ENCODE data around the gene CARS1. TPM values are rescaled to one million over a fixed set of nuclear protein-coding genes. Genes with fewer than 3 reads are reported as not detected.

CARS1 gene
- polyA plus RNA-seq, 3 donors = 30.9 to 46.8 (median 35.7) TPM

DNA sequence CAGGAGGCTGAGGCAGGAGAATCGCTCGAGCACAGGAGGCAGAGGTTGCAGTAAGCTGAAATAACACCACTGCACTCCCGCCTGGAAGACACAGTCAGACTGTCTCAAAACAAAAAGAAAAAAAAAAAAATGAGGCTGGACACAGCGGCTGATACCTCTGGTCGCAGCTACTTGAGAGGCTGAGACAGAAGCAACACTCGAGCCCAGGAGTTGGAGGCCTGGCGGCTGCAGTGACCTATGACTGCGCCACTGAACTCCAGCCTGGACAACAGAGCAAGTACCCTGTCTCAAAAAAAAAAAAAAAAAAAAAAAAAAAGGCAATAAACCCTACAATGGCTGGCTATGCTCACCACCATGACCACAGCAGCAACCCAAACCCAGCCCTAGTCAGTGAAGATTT is 76.1 kb downstream of the CARS1 start:
- H3K36me3 Mint-ChIP-seq = peaks cover 30 to 45% of the 10 kb centered on the region in 2 donors
- Histone ChIP-seq H3K4me3 (replicated peaks in 1 of 3; ENCODE audit: low read depth in 2 of 3, low read length in 3 of 3) (no peak overlapping the region), H3K79me2 (ENCODE audit: insufficient read depth, low read length) (peaks cover 96% of the 10 kb centered on the region), H4K20me1 (ENCODE audit: insufficient read depth, low read length) (peaks cover 95% of the 10 kb centered on the region), H3K9me3 (replicated peaks in 1 of 2; ENCODE audit: control insufficient read depth in 1 of 2, insufficient read depth in 1 of 2, low read length in 2 of 2) (no peaks in the 10 kb centered on the region), H2AFZ (ENCODE audit: insufficient read depth, low read depth, low read length, poor library complexity, severe bottlenecking) (no peak overlapping the region), H3K27me3 (ENCODE audit: control insufficient read depth in 2 of 2, insufficient read depth in 2 of 2, low read length in 2 of 2) (no peaks in the 10 kb centered on the region), H3K36me3 (replicated peaks in 1 of 2; ENCODE audit: control insufficient read depth in 1 of 2, insufficient read depth in 2 of 2, low read length in 2 of 2) (peaks cover 29 to 47% of the 10 kb centered on the region in 2 donors), H3K4me2 (replicated peaks; ENCODE audit: extremely low read depth, low read length, poor library complexity, severe bottlenecking) (no peak overlapping the region), H3K9ac (ENCODE audit: insufficient read depth, low read length, poor library complexity, severe bottlenecking) (no peak overlapping the region), H3K4me1 (ENCODE audit: control insufficient read depth in 1 of 2, insufficient read depth in 2 of 2, low read length in 2 of 2) (no peaks in the 10 kb centered on the region), H3K27ac (ENCODE audit: low read depth in 1 of 2, low read length in 2 of 2) (no peak overlapping the region)
- no peak for DNase-seq
- intact Hi-C loops (cut with micrococcal nuclease) = no loop called here
- no peaks in the 10 kb centered on the region for H3K9me3 Mint-ChIP-seq
- peaks cover 7% of the 10 kb centered on the region for H3K4me1 Mint-ChIP-seq
- TF ChIP-seq CTCF (IDR thresholded peaks at IDR 0.05) = no peak
- no peaks in the 10 kb centered on the region for H3K27me3 Mint-ChIP-seq (ENCODE audit: low read depth in 3 of 3)
- no peak overlapping the region for H3K4me3 Mint-ChIP-seq
- peak overlapping the region in 3 of 7 donors; percentile 7 to 50 (median 22) for H3K27ac Mint-ChIP-seq
- WGBS (ENCODE audit: insufficient coverage) = 100% methylated on average over 7 of the region's 8 CpGs

DNA sequence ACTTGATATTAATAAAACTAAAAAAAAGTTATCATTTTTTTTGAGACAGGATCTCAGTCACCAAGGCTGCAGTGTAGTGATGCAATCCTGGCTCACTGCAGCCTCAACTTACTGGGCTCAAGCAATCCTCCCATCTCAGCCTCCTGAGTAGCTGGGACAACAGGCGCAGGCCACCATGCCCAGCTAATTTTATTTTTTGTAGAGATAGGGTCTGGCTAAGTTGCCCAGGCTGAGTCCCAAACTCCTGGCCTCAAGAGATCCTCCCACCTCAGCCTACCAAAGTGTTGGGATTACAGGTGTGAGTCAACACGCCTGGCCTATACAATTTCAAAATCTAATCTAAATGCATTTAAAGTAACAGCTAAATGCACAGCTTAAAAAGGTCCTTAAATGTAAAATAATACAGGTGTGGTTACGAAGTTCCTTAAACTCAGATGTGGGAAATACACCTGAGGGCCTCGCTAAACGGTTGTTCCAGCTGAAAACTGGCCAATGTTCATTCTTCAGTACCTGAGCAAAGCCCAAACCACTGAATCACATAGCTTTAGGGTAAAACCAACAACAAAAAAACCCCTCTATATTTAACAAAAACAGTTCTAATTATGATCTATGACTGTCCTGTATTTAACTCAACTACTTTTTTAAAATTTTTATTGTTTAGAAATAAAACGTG is 76.9 kb downstream of the CARS1 start:
- TF ChIP-seq CTCF (IDR thresholded peaks at IDR 0.05) = no peak
- no peaks in the 10 kb centered on the region for H3K9me3 ChIP-seq (replicated peaks in 1 of 2; ENCODE audit: control insufficient read depth in 1 of 2, insufficient read depth in 1 of 2, low read length in 2 of 2)
- H3K4me3 ChIP-seq (replicated peaks in 1 of 3; ENCODE audit: low read depth in 2 of 3, low read length in 3 of 3) = no peak overlapping the region
- H2AFZ ChIP-seq (ENCODE audit: insufficient read depth, low read depth, low read length, poor library complexity, severe bottlenecking) = no peak overlapping the region
- H3K79me2 ChIP-seq (ENCODE audit: insufficient read depth, low read length) = peaks cover 94% of the 10 kb centered on the region
- no peaks in the 10 kb centered on the region for H3K4me1 ChIP-seq (ENCODE audit: control insufficient read depth in 1 of 2, insufficient read depth in 2 of 2, low read length in 2 of 2)
- no peaks in the 10 kb centered on the region for H3K27me3 ChIP-seq (ENCODE audit: control insufficient read depth in 2 of 2, insufficient read depth in 2 of 2, low read length in 2 of 2)
- Mint-ChIP-seq H3K4me3 (no peak overlapping the region), H3K27ac (no peak overlapping the region), H3K27me3 (ENCODE audit: low read depth in 3 of 3) (no peaks in the 10 kb centered on the region), H3K36me3 (peaks cover 37 to 50% of the 10 kb centered on the region in 2 donors), H3K4me1 (peaks cover 7% of the 10 kb centered on the region), H3K9me3 (no peaks in the 10 kb centered on the region)
- no peak overlapping the region for H3K9ac ChIP-seq (ENCODE audit: insufficient read depth, low read length, poor library complexity, severe bottlenecking)
- H4K20me1 ChIP-seq (ENCODE audit: insufficient read depth, low read length) = peaks cover 96% of the 10 kb centered on the region
- H3K4me2 ChIP-seq (replicated peaks; ENCODE audit: extremely low read depth, low read length, poor library complexity, severe bottlenecking) = no peak overlapping the region
- no peak for DNase-seq
- H3K27ac ChIP-seq (ENCODE audit: low read depth in 1 of 2, low read length in 2 of 2) = peak overlapping the region in 1 of 2 donors; percentile 20
- intact Hi-C loops (cut with micrococcal nuclease) = no loop called here
- WGBS (ENCODE audit: insufficient coverage) = no CpG with 5 or more reads among the region's 6 CpGs
- H3K36me3 ChIP-seq (replicated peaks in 1 of 2; ENCODE audit: control insufficient read depth in 1 of 2, insufficient read depth in 2 of 2, low read length in 2 of 2) = peaks cover 36 to 55% of the 10 kb centered on the region in 2 donors

Data from CD14-positive monocyte (primary cell).